ENCODE data around the gene SLC23A3. TPM values are rescaled to one million over a fixed set of nuclear protein-coding genes. Genes with fewer than 3 reads are reported as not detected.

SLC23A3 gene
- polyA plus RNA-seq, 1 donor (not counting 4 experiments of a cell fraction or from before 2014, with no cell fraction given): 1.4 TPM

DNA sequence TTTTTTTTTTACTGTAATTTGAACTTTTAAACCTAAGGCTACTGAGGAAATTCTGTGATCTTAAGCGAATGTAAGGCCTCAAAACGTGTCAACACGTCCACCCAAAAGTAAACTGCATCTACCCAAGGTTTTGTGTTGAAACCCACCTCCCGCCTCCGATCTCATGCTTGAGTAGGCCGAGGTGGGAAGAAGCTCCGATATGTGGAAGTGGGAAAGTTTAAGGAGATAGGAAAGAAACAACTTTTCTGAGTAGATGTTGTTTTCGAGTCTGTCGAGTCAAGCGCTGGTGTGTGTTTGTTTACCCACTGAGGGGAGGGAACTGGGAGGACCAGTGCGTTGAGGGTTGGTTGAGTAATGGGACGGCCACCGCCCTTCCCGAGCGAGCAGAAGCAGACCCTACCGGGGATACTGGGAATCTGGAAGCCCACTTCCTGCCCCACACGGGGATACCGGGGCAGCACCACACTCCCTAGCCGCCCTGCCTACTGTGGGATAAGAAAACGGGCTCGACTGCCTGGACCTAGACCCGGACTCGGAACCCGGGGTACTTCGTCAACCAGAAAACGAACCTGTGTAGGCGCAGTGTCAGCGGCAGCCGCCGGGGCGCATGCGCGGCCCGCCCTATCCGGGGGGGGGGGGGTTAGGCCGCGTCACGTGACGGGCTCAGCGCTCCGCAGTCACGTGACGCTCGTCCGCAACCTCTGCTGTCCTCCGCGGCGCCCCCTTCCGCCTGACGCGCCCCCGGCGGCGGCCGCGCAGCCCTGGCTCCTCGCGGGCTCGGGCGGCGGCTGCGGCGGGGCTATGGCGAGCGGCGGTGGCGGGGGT, 7.9 kb upstream of the SLC23A3 start, which contains the start of gene RETREG2:
Gene RETREG2 (plus strand): TSS at position 724 of the 825 bp plus-strand sequence. CDS start 78 bp downstream, at position 802.
- Histone ChIP-seq H3K36me3 (ENCODE audit: control insufficient read depth in 2 of 2, extremely low read depth in 1 of 2, insufficient read depth in 2 of 2, low read length in 2 of 2) (peaks cover 29 to 32% of the 10 kb centered on the region in 2 experiments), H3K27me3 (ENCODE audit: control insufficient read depth, extremely low read depth, insufficient read depth, low read length) (no peaks in the 10 kb centered on the region), H3K9me1 (ENCODE audit: control insufficient read depth, extremely low read depth, insufficient read depth, low read length) (peaks cover 2% of the 10 kb centered on the region), H4K20me1 (ENCODE audit: control insufficient read depth, extremely low read depth, insufficient read depth, low read length) (no peaks in the 10 kb centered on the region), H3K4me2 (ENCODE audit: control insufficient read depth, extremely low read depth, insufficient read depth, low read depth, low read length) (peak within 1 kb of the TSS; percentile 86), H3K4me3 (ENCODE audit: control insufficient read depth in 2 of 3, extremely low read depth in 1 of 3, insufficient read depth in 2 of 3, low read depth in 1 of 3, low read length in 3 of 3) (peak within 1 kb of the TSS; percentile 81 to 90 (median 85)), H3K4me1 (ENCODE audit: control insufficient read depth, extremely low read depth, insufficient read depth, low read length) (peaks cover 20% of the 10 kb centered on the region), H3K27ac (ENCODE audit: control insufficient read depth, insufficient read depth, low read length) (peak within 1 kb of the TSS; percentile 98), H2AFZ (ENCODE audit: control insufficient read depth, low read length) (peak within 1 kb of the TSS; percentile 94), H3K9me3 (ENCODE audit: control insufficient read depth, low read depth, low read length) (no peaks in the 10 kb centered on the region), H3K79me2 (ENCODE audit: control insufficient read depth, insufficient read depth, low read length) (peaks cover 21% of the 10 kb centered on the region), H3K9ac (ENCODE audit: control insufficient read depth, extremely low read depth, insufficient read depth, low read length) (peak within 1 kb of the TSS; percentile 95)
- peak in 1 of 3 experiments; percentile 71 for TF ChIP-seq CTCF (optimal IDR thresholded peaks at IDR 0.05 in 1 of 3, IDR thresholded peaks at IDR 0.05 in 1 of 3, conservative IDR thresholded peaks at IDR 0.05 in 1 of 3; ENCODE audit: extremely low read depth in 1 of 3, insufficient read depth in 2 of 3, low read length in 3 of 3)
- no peak for TF ChIP-seq EZH2 (IDR thresholded peaks at IDR 0.05; ENCODE audit: low read length)
- FAIRE-seq (peak; percentile 53), DNase-seq (ENCODE audit: low read depth, low spot score) (peak; percentile 59)
- dilution Hi-C loops (cut with MboI; ENCODE audit: extremely low pct_ligation_motif_present, low sequenced_read_pairs): no loop called here

- peaks cover 20% of the 10 kb centered on the region for H3K4me1 ChIP-seq (ENCODE audit: control insufficient read depth, extremely low read depth, insufficient read depth, low read length)
- TF ChIP-seq CTCF (optimal IDR thresholded peaks at IDR 0.05 in 1 of 3, IDR thresholded peaks at IDR 0.05 in 1 of 3, conservative IDR thresholded peaks at IDR 0.05 in 1 of 3; ENCODE audit: extremely low read depth in 1 of 3, insufficient read depth in 2 of 3, low read length in 3 of 3): no peak
- TF ChIP-seq EZH2 (IDR thresholded peaks at IDR 0.05; ENCODE audit: low read length): no peak
- H4K20me1 ChIP-seq (ENCODE audit: control insufficient read depth, extremely low read depth, insufficient read depth, low read length): no peaks in the 10 kb centered on the region
- peaks cover 21% of the 10 kb centered on the region for H3K79me2 ChIP-seq (ENCODE audit: control insufficient read depth, insufficient read depth, low read length)
- H3K36me3 ChIP-seq (ENCODE audit: control insufficient read depth in 2 of 2, extremely low read depth in 1 of 2, insufficient read depth in 2 of 2, low read length in 2 of 2): peaks cover 27 to 29% of the 10 kb centered on the region in 2 experiments
- FAIRE-seq (no peak), DNase-seq (ENCODE audit: low read depth, low spot score) (peak; percentile 38)
- H3K4me3 ChIP-seq (ENCODE audit: control insufficient read depth in 2 of 3, extremely low read depth in 1 of 3, insufficient read depth in 2 of 3, low read depth in 1 of 3, low read length in 3 of 3): peak within 1 kb of the TSS; percentile 81 to 90 (median 85)
- peak within 1 kb of the TSS; percentile 94 for H2AFZ ChIP-seq (ENCODE audit: control insufficient read depth, low read length)
- H3K9me3 ChIP-seq (ENCODE audit: control insufficient read depth, low read depth, low read length): no peaks in the 10 kb centered on the region
- peaks cover 2% of the 10 kb centered on the region for H3K9me1 ChIP-seq (ENCODE audit: control insufficient read depth, extremely low read depth, insufficient read depth, low read length)
- peak within 1 kb of the TSS; percentile 95 for H3K9ac ChIP-seq (ENCODE audit: control insufficient read depth, extremely low read depth, insufficient read depth, low read length)
- peak within 1 kb of the TSS; percentile 84 for H3K4me2 ChIP-seq (ENCODE audit: control insufficient read depth, extremely low read depth, insufficient read depth, low read depth, low read length)
- H3K27ac ChIP-seq (ENCODE audit: control insufficient read depth, insufficient read depth, low read length): peak within 1 kb of the TSS; percentile 98
- dilution Hi-C loops (cut with MboI; ENCODE audit: extremely low pct_ligation_motif_present, low sequenced_read_pairs): no loop called here
- no peaks in the 10 kb centered on the region for H3K27me3 ChIP-seq (ENCODE audit: control insufficient read depth, extremely low read depth, insufficient read depth, low read length)
Measured at GRCh38 chr2:219176818-219177551, 7.2 kb upstream of the SLC23A3 start, which contains the start of gene CNPPD1. Gene CNPPD1 (minus strand): TSS chr2:219176925. CDS start chr2:219176828, 97 bp downstream.

Measured in keratinocyte (primary cell).